ENCODE data around the gene TMEM236.
"Not testable (repeated sequence)": the region's sequence is repeated elsewhere in the genome, so short reads cannot be mapped to it uniquely, and the experiment has no call there.

Gene TMEM236, protein sequence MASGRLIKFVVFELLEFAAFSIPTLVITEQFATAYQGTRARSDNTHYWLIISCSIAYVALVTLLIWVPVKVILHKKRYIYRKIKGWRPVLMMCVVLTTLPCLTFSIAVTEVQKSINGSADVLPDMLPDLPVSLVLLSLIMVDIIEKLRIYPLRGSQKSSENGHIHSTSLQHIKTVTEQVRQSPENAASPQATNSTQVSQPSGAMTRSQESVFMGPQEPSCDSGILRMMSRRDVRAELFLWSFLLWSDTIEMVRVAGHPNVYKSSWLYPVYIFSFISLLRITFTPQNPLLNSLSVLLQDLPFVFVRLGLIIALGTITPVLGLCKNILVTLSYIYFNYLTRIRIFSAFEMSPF

DNA sequence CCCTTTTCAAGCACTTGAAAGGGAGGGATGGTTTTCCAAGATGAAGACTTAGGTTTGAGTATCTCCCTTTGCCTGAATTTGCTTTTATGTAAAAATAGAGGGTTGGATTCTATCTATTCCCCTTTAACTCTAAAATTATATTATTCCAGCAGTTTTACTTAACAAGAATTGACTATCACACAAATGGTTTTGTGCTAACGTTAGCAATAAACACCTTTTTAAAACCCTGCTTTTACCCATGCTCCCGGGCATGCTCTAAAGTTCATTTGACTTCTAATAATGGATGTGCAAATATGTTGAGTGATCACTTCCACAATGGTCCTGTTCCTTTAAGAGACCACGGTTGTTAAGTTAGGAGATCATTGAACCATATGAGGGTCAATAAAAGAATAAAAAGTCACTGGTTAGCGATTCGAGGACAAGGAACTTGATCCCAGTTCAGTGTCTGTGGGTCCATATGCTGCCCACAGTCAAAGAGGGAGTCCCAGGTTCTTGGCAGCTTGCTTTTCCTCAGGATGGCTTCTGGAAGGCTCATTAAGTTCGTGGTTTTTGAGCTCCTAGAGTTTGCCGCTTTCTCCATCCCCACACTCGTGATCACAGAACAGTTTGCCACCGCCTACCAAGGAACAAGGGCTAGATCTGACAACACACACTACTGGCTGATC is at the start of gene TMEM236:
Gene TMEM236 (plus strand): TSS at position 421 of the 665 bp plus-strand sequence. CDS start 95 bp downstream, at position 516.
- H3K27me3 Mint-ChIP-seq: no peaks in the 10 kb centered on the region
- ATAC-seq (replicated peaks; ENCODE audit: extremely low read depth, poor library complexity, severe bottlenecking) (no peak), DNase-seq (ENCODE audit: low spot score in 2 of 2) (no peak)
- no peak within 1 kb of the TSS for H3K4me3 Mint-ChIP-seq
- H3K27ac Mint-ChIP-seq (ENCODE audit: low read depth): no peak within 1 kb of the TSS
- H3K36me3 Mint-ChIP-seq (ENCODE audit: insufficient read depth): peaks cover 3% of the 10 kb centered on the region
- H3K9me3 Mint-ChIP-seq: no peaks in the 10 kb centered on the region
- no peaks in the 10 kb centered on the region for H3K4me1 Mint-ChIP-seq

DNA sequence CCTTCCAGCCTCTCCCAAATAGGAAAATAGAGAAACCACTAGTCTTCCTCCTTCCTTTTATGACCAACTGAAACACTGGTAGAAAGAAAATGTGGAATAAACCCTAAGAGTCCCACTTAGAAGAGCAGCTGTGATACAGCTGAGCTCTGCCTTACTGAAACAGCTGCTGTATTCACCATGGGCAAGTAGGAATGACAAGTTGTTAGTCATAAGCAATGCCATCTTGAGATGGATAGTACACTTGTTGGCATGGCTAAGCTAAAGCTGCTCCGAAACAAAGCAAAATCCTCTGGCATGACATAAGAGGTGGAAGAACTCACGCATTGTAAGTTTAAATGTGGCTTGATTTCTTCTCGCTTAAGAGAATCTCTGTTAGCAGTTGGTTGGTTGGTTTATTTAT is 48.3 kb upstream of the TMEM236 start:
- no peak for DNase-seq (ENCODE audit: low spot score in 2 of 2)
- H3K27ac Mint-ChIP-seq (ENCODE audit: low read depth): no peak overlapping the region
- H3K9me3 Mint-ChIP-seq: no peaks in the 10 kb centered on the region
- no peak for ATAC-seq (replicated peaks; ENCODE audit: extremely low read depth, poor library complexity, severe bottlenecking)
- H3K4me3 Mint-ChIP-seq: no peak overlapping the region
- no peaks in the 10 kb centered on the region for H3K4me1 Mint-ChIP-seq
- no peaks in the 10 kb centered on the region for H3K27me3 Mint-ChIP-seq
- peaks cover 23% of the 10 kb centered on the region for H3K36me3 Mint-ChIP-seq (ENCODE audit: insufficient read depth)

DNA sequence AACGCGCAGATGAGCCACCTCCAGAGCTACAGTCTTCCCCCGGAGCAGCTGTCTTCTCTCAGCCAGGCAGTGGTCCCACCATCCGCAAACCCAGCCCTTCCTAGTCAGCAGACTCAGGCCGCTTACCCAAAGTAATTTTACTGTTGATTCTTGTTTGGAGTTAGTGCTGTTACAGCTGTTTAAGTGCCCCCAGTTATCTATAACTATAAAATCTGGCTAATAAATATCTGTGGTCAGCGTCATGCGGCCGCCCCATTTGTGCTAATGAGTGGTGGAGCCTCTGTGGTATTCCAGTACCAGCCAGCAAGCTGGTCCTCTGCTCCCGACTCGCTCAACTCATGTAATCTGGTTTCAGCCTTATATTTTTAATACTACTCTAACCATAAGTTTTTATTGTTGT is 43.2 kb upstream of the TMEM236 start:
- no peak for ATAC-seq (replicated peaks; ENCODE audit: extremely low read depth, poor library complexity, severe bottlenecking)
- H3K4me1 Mint-ChIP-seq: no peaks in the 10 kb centered on the region
- no peak for DNase-seq (ENCODE audit: low spot score in 2 of 2)
- H3K36me3 Mint-ChIP-seq (ENCODE audit: insufficient read depth): peaks cover 27% of the 10 kb centered on the region
- no peak overlapping the region for H3K4me3 Mint-ChIP-seq
- H3K27me3 Mint-ChIP-seq: no peaks in the 10 kb centered on the region
- H3K9me3 Mint-ChIP-seq: no peaks in the 10 kb centered on the region
- H3K27ac Mint-ChIP-seq (ENCODE audit: low read depth): no peak overlapping the region

DNA sequence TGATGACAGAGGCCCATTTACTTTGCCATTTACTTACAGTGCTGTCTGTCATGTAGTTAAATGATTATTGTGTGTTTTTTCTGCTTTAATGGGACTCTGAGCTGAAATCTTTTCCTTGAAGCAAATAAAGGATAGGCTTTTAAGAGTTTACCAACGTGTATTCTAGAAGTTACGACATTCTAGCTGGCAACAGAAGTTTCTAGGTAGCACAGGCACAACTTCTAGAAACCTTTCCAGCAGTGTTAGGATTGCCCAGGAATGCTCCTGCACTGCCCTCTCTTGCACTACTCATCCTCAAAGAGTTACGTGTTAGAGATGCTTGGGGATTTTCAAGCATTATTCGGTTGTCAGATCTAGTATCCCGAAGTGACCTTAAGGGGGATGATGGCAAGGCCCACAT is 42.5 kb upstream of the TMEM236 start:
- DNase-seq (ENCODE audit: low spot score in 2 of 2) (no peak), ATAC-seq (replicated peaks; ENCODE audit: extremely low read depth, poor library complexity, severe bottlenecking) (no peak)
- Mint-ChIP-seq H3K27me3 (no peaks in the 10 kb centered on the region), H3K9me3 (no peaks in the 10 kb centered on the region), H3K4me1 (no peaks in the 10 kb centered on the region), H3K36me3 (ENCODE audit: insufficient read depth) (peaks cover 28% of the 10 kb centered on the region), H3K4me3 (no peak overlapping the region), H3K27ac (ENCODE audit: low read depth) (no peak overlapping the region)

DNA sequence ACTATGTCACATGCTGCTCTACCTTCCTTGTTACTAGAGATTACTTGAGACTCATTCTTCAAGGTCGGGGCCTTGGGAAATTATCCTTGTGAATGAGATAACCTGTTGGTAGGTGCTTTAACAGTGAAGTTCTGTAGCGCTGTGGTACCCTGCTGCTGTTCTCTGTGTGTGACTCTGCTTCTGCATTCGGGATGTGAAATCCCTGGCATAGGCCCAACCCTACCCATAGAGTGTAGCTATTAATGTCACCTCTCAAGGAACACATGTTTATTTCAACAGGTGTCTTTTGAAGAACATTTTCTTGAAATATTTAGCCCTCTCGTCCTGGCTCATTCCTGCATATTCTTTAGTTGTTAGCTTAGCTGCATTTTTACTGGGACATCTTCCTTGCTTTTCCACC is 41.8 kb upstream of the TMEM236 start:
- no peaks in the 10 kb centered on the region for H3K27me3 Mint-ChIP-seq
- H3K4me3 Mint-ChIP-seq: no peak overlapping the region
- ATAC-seq (replicated peaks; ENCODE audit: extremely low read depth, poor library complexity, severe bottlenecking) (no peak), DNase-seq (ENCODE audit: low spot score in 2 of 2) (no peak)
- no peak overlapping the region for H3K27ac Mint-ChIP-seq (ENCODE audit: low read depth)
- H3K36me3 Mint-ChIP-seq (ENCODE audit: insufficient read depth): peaks cover 31% of the 10 kb centered on the region
- no peaks in the 10 kb centered on the region for H3K9me3 Mint-ChIP-seq
- H3K4me1 Mint-ChIP-seq: no peaks in the 10 kb centered on the region

DNA sequence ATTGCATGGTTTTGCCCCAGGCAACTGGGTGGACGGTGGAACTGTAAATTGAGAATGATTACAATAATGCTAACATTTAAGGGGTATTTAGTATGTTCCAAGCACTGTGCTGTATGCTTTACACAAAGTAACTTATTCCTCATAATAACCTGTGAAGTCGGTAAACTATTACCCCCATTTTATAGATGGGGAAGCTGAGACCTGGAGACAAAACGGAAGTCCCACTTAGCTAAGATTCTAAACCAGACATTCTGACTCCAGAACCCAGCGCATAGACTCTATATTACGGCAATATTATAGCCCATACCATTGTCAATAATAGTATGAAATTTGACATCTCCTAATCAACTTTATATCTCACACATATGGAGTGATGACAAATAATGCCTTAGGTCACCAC is 39.9 kb upstream of the TMEM236 start:
- Mint-ChIP-seq H3K4me1 (no peaks in the 10 kb centered on the region), H3K9me3 (no peaks in the 10 kb centered on the region), H3K36me3 (ENCODE audit: insufficient read depth) (peaks cover 33% of the 10 kb centered on the region), H3K27me3 (no peaks in the 10 kb centered on the region), H3K27ac (ENCODE audit: low read depth) (no peak overlapping the region), H3K4me3 (no peak overlapping the region)
- ATAC-seq (replicated peaks; ENCODE audit: extremely low read depth, poor library complexity, severe bottlenecking) (no peak), DNase-seq (ENCODE audit: low spot score in 2 of 2) (no peak)

DNA sequence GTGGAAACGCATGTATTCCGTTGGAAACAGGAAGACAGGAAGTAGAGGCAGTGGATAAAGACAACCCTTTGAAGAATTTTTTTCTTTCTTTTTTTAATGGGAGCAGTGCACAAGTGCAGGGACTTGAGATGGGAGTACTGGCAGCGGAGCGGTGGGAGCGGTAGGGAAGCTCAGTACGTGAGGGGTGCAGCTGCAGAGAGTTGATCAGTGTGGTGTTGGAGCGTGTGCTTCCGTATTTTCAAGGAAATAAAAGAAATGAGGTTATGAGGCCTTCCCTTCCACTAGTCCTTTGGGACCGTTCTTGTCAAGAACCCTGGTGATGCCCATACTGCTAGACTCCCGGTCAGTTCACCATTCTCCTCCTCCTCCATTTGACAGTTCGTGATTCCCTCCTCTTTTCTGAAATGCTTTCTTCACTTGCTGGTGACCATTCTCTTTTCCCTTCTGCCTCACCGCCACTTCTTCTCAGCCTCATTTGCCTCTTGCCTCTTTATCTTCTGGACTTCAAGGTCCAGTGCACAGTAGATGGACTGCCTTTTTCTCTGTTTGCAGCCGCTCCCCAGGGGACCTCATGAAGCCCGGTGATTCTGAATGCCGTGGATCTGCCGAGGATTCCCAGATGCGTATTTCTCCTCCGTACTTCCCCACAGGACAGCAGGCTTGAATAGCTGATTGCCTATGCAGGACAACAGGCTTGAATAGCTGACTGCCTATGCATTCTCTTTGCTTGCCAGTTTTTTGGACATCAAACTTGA is 39.1 kb upstream of the TMEM236 start:
- Mint-ChIP-seq H3K4me1 (no peaks in the 10 kb centered on the region), H3K27me3 (no peaks in the 10 kb centered on the region), H3K27ac (ENCODE audit: low read depth) (no peak overlapping the region), H3K4me3 (no peak overlapping the region), H3K9me3 (no peaks in the 10 kb centered on the region), H3K36me3 (ENCODE audit: insufficient read depth) (peaks cover 29% of the 10 kb centered on the region)
- ATAC-seq (replicated peaks; ENCODE audit: extremely low read depth, poor library complexity, severe bottlenecking) (no peak), DNase-seq (ENCODE audit: low spot score in 2 of 2) (no peak)

DNA sequence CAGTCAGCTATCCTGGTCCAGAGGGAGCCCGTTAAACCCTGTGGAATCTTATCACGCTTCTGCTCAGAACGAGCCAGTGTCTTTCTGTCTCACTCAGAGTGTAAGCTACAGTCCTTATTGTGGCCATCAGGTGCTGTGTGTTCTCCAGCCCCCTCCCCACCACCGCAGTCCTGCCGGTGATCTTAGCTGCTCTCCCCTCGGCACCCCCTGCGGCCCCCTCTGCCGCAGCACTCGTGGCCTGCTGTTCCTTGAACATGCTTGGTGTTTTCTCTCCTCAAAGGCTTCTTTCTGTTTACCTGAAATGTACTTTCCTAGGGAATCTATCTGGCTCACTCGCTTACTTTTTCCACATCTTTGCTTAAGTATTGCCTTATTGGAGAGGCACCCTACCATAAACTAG is 38.2 kb upstream of the TMEM236 start:
- DNase-seq (ENCODE audit: low spot score in 2 of 2) (no peak), ATAC-seq (replicated peaks; ENCODE audit: extremely low read depth, poor library complexity, severe bottlenecking) (no peak)
- H3K27ac Mint-ChIP-seq (ENCODE audit: low read depth): no peak overlapping the region
- H3K9me3 Mint-ChIP-seq: no peaks in the 10 kb centered on the region
- H3K4me1 Mint-ChIP-seq: no peaks in the 10 kb centered on the region
- no peak overlapping the region for H3K4me3 Mint-ChIP-seq
- no peaks in the 10 kb centered on the region for H3K27me3 Mint-ChIP-seq
- H3K36me3 Mint-ChIP-seq (ENCODE audit: insufficient read depth): peaks cover 28% of the 10 kb centered on the region

DNA sequence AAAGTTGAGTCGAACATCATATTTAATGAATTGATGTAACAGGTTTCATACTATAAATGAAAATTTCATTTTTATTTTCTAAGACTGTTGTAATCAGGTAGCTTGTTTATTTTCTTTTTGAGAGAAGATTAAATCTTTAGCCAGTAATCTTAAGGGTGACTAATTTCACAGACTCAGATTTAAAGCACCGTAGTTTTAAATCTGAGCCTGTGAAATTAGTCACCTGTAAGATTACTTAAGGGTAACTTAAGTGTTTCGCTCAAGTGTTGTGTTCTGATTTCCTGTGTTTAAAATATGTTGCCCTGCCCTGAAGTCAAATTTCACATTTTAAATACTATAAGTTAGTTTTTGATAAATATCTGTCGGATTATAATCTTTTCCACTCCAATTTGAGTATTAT is 35.8 kb upstream of the TMEM236 start:
- ATAC-seq (replicated peaks; ENCODE audit: extremely low read depth, poor library complexity, severe bottlenecking) (no peak), DNase-seq (ENCODE audit: low spot score in 2 of 2) (no peak)
- no peak overlapping the region for H3K27ac Mint-ChIP-seq (ENCODE audit: low read depth)
- no peaks in the 10 kb centered on the region for H3K4me1 Mint-ChIP-seq
- H3K36me3 Mint-ChIP-seq (ENCODE audit: insufficient read depth): peaks cover 20% of the 10 kb centered on the region
- H3K9me3 Mint-ChIP-seq: no peaks in the 10 kb centered on the region
- H3K27me3 Mint-ChIP-seq: no peaks in the 10 kb centered on the region
- no peak overlapping the region for H3K4me3 Mint-ChIP-seq

DNA sequence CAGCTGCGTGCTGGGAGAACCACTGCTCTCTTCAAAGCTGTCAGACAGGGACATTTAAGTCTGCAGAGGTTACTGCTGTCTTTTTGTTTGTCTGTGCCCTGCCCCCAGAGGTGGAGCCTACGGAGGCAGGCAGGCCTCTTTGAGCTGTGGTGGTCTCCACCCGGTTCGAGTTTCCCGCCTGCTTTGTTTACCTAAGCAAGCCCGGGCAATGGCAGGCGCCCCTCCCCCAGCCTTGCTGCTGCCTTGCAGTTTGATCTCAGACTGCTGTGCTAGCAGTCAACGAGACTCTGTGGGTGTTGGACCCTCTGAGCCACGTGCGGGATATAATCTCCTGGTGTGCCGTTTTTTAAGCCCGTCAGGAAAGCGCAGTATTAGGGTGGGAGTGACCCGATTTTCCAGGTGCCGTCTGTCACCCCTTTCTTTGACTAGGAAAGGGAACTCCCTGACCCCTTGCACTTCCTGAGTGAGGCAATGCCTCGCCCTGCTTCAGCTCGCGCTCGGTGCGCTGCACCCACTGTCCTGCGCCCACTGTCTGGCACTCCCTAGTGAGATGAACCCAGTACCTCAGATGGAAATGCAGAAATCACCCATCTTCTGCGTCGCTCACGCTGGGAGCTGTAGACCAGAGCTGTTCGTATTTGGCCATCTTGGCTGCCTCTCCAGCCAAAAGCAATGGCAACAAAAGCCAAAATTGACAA is 29.5 kb upstream of the TMEM236 start:
- DNase-seq (ENCODE audit: low spot score in 2 of 2); H3K27ac Mint-ChIP-seq (ENCODE audit: low read depth); H3K4me3 Mint-ChIP-seq; H3K4me1 Mint-ChIP-seq; ATAC-seq (replicated peaks; ENCODE audit: extremely low read depth, poor library complexity, severe bottlenecking); H3K36me3 Mint-ChIP-seq (ENCODE audit: insufficient read depth); H3K9me3 Mint-ChIP-seq; H3K27me3 Mint-ChIP-seq: not testable (repeated sequence)

DNA sequence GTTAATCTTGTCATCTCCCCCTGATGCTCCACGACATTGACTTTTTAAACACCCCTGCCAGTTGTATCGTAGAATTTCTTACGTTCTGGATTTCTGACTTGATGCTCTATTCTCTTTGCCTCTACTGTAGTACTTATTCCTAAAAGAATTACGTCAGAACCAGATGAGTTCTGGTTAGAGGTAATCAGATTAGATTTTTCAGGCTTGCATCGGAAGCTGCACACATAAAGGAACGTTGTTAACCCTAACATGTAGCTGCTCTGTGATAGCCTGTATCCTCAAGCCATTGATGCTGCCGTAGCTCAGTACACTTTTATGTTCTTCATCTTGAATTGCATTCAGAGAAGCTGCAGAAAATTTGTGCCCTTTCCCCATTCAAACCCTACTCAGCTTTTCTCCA is 26.3 kb upstream of the TMEM236 start:
- Mint-ChIP-seq H3K27ac (ENCODE audit: low read depth) (no peak overlapping the region), H3K9me3 (no peaks in the 10 kb centered on the region), H3K27me3 (no peaks in the 10 kb centered on the region), H3K4me1 (no peaks in the 10 kb centered on the region), H3K4me3 (no peak overlapping the region), H3K36me3 (ENCODE audit: insufficient read depth) (peaks cover 7% of the 10 kb centered on the region)
- DNase-seq (ENCODE audit: low spot score in 2 of 2) (no peak), ATAC-seq (replicated peaks; ENCODE audit: extremely low read depth, poor library complexity, severe bottlenecking) (no peak)

DNA sequence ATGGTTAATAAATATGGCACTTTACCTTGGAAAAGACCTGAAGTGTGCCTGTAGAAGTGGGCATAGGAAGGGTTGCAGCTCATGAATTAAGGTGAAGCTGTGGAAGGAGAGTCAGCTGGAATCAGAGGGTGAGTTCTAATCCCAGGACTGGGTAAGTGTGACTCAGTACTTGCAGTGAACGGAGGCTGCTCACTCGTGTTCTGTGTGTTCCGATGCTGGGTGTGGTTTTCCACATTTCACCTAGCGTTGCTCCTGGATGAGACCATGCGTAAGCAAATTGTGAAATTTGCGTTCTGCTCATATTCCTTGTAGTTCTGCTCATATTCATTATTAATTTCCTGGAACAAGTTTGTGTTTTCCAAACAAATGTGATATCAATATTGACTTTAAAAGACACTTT is 22.4 kb upstream of the TMEM236 start:
- Mint-ChIP-seq H3K36me3 (ENCODE audit: insufficient read depth) (no peaks in the 10 kb centered on the region), H3K4me1 (no peaks in the 10 kb centered on the region), H3K4me3 (no peak overlapping the region), H3K27ac (ENCODE audit: low read depth) (no peak overlapping the region), H3K27me3 (no peaks in the 10 kb centered on the region), H3K9me3 (no peaks in the 10 kb centered on the region)
- no peak for ATAC-seq (replicated peaks; ENCODE audit: extremely low read depth, poor library complexity, severe bottlenecking)
- DNase-seq (ENCODE audit: low spot score in 2 of 2): no peak

All from central memory CD8-positive, alpha-beta T cell (primary cell).